ENCODE measurements around the gene PPP2R5E. TPM values are rescaled to one million over a fixed set of nuclear protein-coding genes. Genes with fewer than 3 reads are reported as not detected.

The PPP2R5E gene
- total and polyA plus RNA-seq, 9 of the 15 experiments (the other 6 are each of a cell fraction or from before 2014, with no cell fraction given) = 4.2 to 30.3 (median 11.0) TPM

DNA sequence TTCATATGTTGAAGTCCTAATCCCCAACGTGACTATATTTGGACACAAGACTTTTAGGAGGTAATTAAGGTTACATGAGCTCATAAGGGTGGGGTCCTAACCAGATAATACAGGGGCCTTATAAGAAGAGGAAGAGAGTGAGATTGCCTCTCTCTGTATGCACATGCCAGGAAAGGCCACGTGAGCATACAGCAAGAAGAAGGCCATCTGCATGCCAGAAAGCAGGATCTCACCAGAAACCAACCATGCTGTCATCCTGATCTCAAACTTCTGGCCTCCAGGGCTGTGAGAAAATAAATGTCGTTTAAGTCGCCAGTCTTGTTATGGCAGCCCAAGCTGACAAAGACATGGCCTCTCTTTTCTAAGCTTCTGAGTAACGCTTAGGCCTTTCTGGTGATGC is 155.5 kb downstream of the PPP2R5E start:
- FAIRE-seq (no peak), DNase-seq (ENCODE audit: extremely low read depth in 1 of 4, low spot score in 3 of 4) (no peak), ATAC-seq (no peak)
- H3K9ac ChIP-seq (ENCODE audit: insufficient read depth in 1 of 2, low read depth in 2 of 2, low read length in 2 of 2) = no peak overlapping the region
- H3K79me2 ChIP-seq (ENCODE audit: control insufficient read depth, insufficient read depth, low read length) = no peaks in the 10 kb centered on the region
- no peaks in the 10 kb centered on the region for H3K27me3 ChIP-seq (ENCODE audit: control insufficient read depth in 2 of 2, insufficient read depth in 2 of 2, low read length in 2 of 2)
- H3K4me2 ChIP-seq (ENCODE audit: insufficient read depth, low read length) = no peak overlapping the region
- H3K9me3 ChIP-seq (replicated peaks; ENCODE audit: control insufficient read depth, insufficient read depth, low read depth, low read length) = no peaks in the 10 kb centered on the region
- intact Hi-C loops (cut with micrococcal nuclease) = loop anchor here (1.0 to 5.0 kb wide), 2 partner anchors 157 to 915 kb away; no protein-coding TSS in a partner anchor
- H4K20me1 ChIP-seq (replicated peaks; ENCODE audit: control insufficient read depth, insufficient read depth, low read length) = no peaks in the 10 kb centered on the region
- 90% methylated on average over 4 of the region's 5 CpGs for WGBS (ENCODE audit: insufficient coverage, low coverage, missing lambda C conversion rate)
- no peak overlapping the region for H2AFZ ChIP-seq (ENCODE audit: low read depth, low read length)
- H3K9me1 ChIP-seq (ENCODE audit: control insufficient read depth, insufficient read depth, low read length) = no peaks in the 10 kb centered on the region
- no peaks in the 10 kb centered on the region for H3K4me1 ChIP-seq (replicated peaks in 1 of 2; ENCODE audit: control insufficient read depth in 2 of 2, insufficient read depth in 2 of 2, low read length in 2 of 2)
- H3K36me3 ChIP-seq (ENCODE audit: control insufficient read depth, insufficient read depth, low read length) = peaks cover 46% of the 10 kb centered on the region; the same call in 2 of the 3 replicates
- no TSS peak for BruUV-seq (replicated peaks)
- H3K4me3 ChIP-seq = no peak overlapping the region
- in situ Hi-C loops (cut with MboI) = loop anchor here (25.0 kb wide), 1 partner anchor 925 kb away; no protein-coding TSS in a partner anchor
- CTCF ChIA-PET (ENCODE audit: low intra/inter-chr PET ratio) = no interaction called here
- TF ChIP-seq, protein P1, sequence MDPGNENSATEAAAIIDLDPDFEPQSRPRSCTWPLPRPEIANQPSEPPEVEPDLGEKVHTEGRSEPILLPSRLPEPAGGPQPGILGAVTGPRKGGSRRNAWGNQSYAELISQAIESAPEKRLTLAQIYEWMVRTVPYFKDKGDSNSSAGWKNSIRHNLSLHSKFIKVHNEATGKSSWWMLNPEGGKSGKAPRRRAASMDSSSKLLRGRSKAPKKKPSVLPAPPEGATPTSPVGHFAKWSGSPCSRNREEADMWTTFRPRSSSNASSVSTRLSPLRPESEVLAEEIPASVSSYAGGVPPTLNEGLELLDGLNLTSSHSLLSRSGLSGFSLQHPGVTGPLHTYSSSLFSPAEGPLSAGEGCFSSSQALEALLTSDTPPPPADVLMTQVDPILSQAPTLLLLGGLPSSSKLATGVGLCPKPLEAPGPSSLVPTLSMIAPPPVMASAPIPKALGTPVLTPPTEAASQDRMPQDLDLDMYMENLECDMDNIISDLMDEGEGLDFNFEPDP (CRISPR knock-in tag; IDR thresholded peaks at IDR 0.05) = no peak
- TF ChIP-seq RFX7 (CRISPR knock-in tag; IDR thresholded peaks at IDR 0.05) (no peak), HMGN3 (IDR thresholded peaks at IDR 0.05; ENCODE audit: borderline replicate concordance, extremely low read depth, insufficient read length, low read depth, low read length) (no peak), U2AF1 (optimal IDR thresholded peaks at IDR 0.05; ENCODE audit: low read depth, low read length) (no peak), EZH2 (IDR thresholded peaks at IDR 0.05; ENCODE audit: borderline replicate concordance, low read depth, low read length) (no peak), ZNF121 (CRISPR knock-in tag; conservative IDR thresholded peaks at IDR 0.05) (no peak), HNRNPH1 (optimal IDR thresholded peaks at IDR 0.05; ENCODE audit: low read depth, low read length) (no peak), KHSRP (IDR thresholded peaks at IDR 0.05) (no peak), JUNB (CRISPR knock-in tag; conservative IDR thresholded peaks at IDR 0.05) (no peak), ZBTB12 (CRISPR knock-in tag; IDR thresholded peaks at IDR 0.05) (no peak), HDGF (IDR thresholded peaks at IDR 0.05) (no peak), NCOA2 (IDR thresholded peaks at IDR 0.05; ENCODE audit: partially characterized antibody in 2 of 2) (no peak)
- POLR2A ChIA-PET = interaction anchor here (0.7 to 0.9 kb wide), 2 partner anchors 347 to 532 kb away, joined by 3 read pairs; no protein-coding TSS in a partner anchor
- H3K27ac ChIP-seq (ENCODE audit: extremely low read depth, low read depth, low read length) = no peak overlapping the region
